ENCODE data around the gene PANK4. TPM values are rescaled to one million over a fixed set of nuclear protein-coding genes. Genes with fewer than 3 reads are reported as not detected.

Gene PANK4
- total and polyA plus RNA-seq, 9 of the 15 experiments (the other 6 are each of a cell fraction or from before 2014, with no cell fraction given) = 0.93 to 55.6 (median 31.5) TPM

DNA sequence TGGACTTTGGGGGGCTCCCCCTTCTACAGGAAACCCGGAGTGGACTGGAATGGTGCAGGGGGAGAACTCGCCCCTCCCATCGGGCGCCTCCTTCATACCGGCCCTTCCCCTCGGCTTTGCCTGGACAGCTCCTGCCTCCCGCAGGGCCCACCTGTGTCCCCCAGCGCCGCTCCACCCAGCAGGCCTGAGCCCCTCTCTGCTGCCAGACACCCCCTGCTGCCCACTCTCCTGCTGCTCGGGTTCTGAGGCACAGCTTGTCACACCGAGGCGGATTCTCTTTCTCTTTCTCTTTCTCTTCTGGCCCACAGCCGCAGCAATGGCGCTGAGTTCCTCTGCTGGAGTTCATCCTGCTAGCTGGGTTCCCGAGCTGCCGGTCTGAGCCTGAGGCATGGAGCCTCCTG lies 29.9 kb upstream of the PANK4 start, which contains the start of gene TNFRSF14 (continued):
- TF ChIP-seq, protein P1, sequence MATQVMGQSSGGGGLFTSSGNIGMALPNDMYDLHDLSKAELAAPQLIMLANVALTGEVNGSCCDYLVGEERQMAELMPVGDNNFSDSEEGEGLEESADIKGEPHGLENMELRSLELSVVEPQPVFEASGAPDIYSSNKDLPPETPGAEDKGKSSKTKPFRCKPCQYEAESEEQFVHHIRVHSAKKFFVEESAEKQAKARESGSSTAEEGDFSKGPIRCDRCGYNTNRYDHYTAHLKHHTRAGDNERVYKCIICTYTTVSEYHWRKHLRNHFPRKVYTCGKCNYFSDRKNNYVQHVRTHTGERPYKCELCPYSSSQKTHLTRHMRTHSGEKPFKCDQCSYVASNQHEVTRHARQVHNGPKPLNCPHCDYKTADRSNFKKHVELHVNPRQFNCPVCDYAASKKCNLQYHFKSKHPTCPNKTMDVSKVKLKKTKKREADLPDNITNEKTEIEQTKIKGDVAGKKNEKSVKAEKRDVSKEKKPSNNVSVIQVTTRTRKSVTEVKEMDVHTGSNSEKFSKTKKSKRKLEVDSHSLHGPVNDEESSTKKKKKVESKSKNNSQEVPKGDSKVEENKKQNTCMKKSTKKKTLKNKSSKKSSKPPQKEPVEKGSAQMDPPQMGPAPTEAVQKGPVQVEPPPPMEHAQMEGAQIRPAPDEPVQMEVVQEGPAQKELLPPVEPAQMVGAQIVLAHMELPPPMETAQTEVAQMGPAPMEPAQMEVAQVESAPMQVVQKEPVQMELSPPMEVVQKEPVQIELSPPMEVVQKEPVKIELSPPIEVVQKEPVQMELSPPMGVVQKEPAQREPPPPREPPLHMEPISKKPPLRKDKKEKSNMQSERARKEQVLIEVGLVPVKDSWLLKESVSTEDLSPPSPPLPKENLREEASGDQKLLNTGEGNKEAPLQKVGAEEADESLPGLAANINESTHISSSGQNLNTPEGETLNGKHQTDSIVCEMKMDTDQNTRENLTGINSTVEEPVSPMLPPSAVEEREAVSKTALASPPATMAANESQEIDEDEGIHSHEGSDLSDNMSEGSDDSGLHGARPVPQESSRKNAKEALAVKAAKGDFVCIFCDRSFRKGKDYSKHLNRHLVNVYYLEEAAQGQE (IDR thresholded peaks at IDR 0.05; ENCODE audit: borderline replicate concordance) = peak; percentile 64
- TF ChIP-seq, protein P1 (CRISPR knock-in tag; IDR thresholded peaks at IDR 0.05; ENCODE audit: low read depth) = no peak
- TF ChIP-seq COPS2 (conservative IDR thresholded peaks at IDR 0.05) = no peak
- no peak for TF ChIP-seq EP400 (IDR thresholded peaks at IDR 0.05)
- peak; percentile 49 for TF ChIP-seq ZNF766 (CRISPR knock-in tag; conservative IDR thresholded peaks at IDR 0.05)
